GM12892 (cell line): ENCODE results near the gene SCRN1.
A peak's percentile ranks its signal among the peaks of the same experiment; 100 is the strongest.

ENCODE experiments used
- POLR2A ChIP-seq: IDR thresholded peaks from 2 replicates; pipeline ENCODE4 v1.6.1; 2011; ENCODE audit warnings: low read depth, low read length, control low read depth
- POLR2AphosphoS5 ChIP-seq: IDR thresholded peaks from 2 replicates; pipeline ENCODE4 v1.6.1; 2011; ENCODE audit warnings: low read depth, low read length, control low read depth

- TF ChIP-seq POLR2A (peak; percentile 82), POLR2AphosphoS5 (peak; percentile 79)
These were observed 36.8 kb upstream of the SCRN1 start, which contains the start of gene FKBP14 for GRCh38 chr7:30026229-30027064.
